Right cardiac atrium (tissue), 5 donors: ENCODE measurements around the gene NEAT1. TPM values are rescaled to one million over a fixed set of nuclear protein-coding genes. Genes with fewer than 3 reads are reported as not detected.

ENCODE experiments used
- ATAC-seq, 2 donors: fragments of 200-7000 bp; cut with Tn5 transposase; one replicate each; pipeline versions ENCODE4 v1.8.0 to v1.9.1; 2020; ENCODE audit warnings: moderate library complexity in 2 of 2, mild to moderate bottlenecking in 1 of 2
- DNase-seq, 3 donors: peaks; one replicate each; pipeline ENCODE4 v3.0.0-alpha.2; 2020
- H3K27ac ChIP-seq: one replicate; pipeline ENCODE4 v1.5.1; 2013; ENCODE audit warnings: mild to moderate bottlenecking, low read length, control low read depth, moderate library complexity
- H3K27me3 ChIP-seq: one replicate; pipeline ENCODE4 v1.6.1; 2013; ENCODE audit not compliant: control insufficient read depth, insufficient read depth
- H3K4me1 ChIP-seq: one replicate; pipeline ENCODE4 v1.6.1; 2013; ENCODE audit warnings: low read length; ENCODE audit not compliant: control insufficient read depth, insufficient read depth
- H3K4me3 ChIP-seq: one replicate; pipeline ENCODE4 v1.5.1; 2013; ENCODE audit warnings: low read length, control low read depth
- H3K9me3 ChIP-seq: one replicate; pipeline ENCODE4 v1.6.1; 2013; ENCODE audit warnings: low read length; ENCODE audit not compliant: control insufficient read depth
- whole genome bisulfite sequencing: extraction: QIAGEN DNeasy Blood & Tissue Kit; methylation state at CpG from one replicate; pipeline ENCODE4 v1.1.7; 2013; 5-methylcytosine and 5-hydroxymethylcytosine counted together
- intact Hi-C, 4 donors: fragments of 100-400 bp; cut with DNase I; formaldehyde crosslinking; loops; one replicate each; pipeline versions ENCODE4 v1.11.0 to v1.14.0; 2022 to 2023
- polyA plus RNA-seq: library from polyadenylated mRNA; stranded (reverse); fragments of 200-250 nt; gene quantifications from one replicate; pipeline ENCODE4 v1.2.3, GENCODE V29; 2013
- total RNA-seq, 4 donors: library from RNA; stranded (reverse); fragmentation: NEBNext Ultra II Directional; extraction: Animal tissue kit (Norgen Biotek cat#: 25700); gene quantifications; one replicate each; pipeline ENCODE4 v1.2.1, GENCODE V29; 2021
- donor health status: healthy with polysubstance abuse.
- donor health status: DM: no; HTN: yes; CAD: no.
- donor health status: DM: no; HTN: no; CAD: no.
- donor health status: DM: no; HTN: yes; CAD: no; lungs with severe emphysema.
- donor health status: DM: yes; HTN: yes; CAD: no.

Gene NEAT1
- total and polyA plus RNA-seq, 5 donors = 346 to 441 (median 440) TPM

GRCh38 chr11:65389294-65389980 is 33.2 kb upstream of the NEAT1 start:
- intact Hi-C loops = loop anchor here in 1 of 4 donors (10.0 kb wide), 1 partner anchor 125 kb away; no protein-coding TSS in a partner anchor
- DNase-seq (no peak), ATAC-seq (no peak)
- Histone ChIP-seq H3K27me3 (no peaks in the 10 kb centered on the region), H3K4me1 (peaks cover 9% of the 10 kb centered on the region), H3K9me3 (no peaks in the 10 kb centered on the region), H3K27ac (peak overlapping the region; percentile 90), H3K4me3 (no peak overlapping the region)
- 90% methylated on average over 20 of the region's 20 CpGs for WGBS

- Histone ChIP-seq H3K4me1 (peaks cover 9% of the 10 kb centered on the region), H3K9me3 (no peaks in the 10 kb centered on the region), H3K4me3 (no peak overlapping the region), H3K27me3 (no peaks in the 10 kb centered on the region), H3K27ac (peak overlapping the region; percentile 90)
- DNase-seq (no peak), ATAC-seq (peak in 1 of 2 donors; percentile 11)
- intact Hi-C loops = no loop called here
- 46% methylated on average over 21 of the region's 21 CpGs for WGBS
Measured at GRCh38 chr11:65390099-65390941, 32.3 kb upstream of the NEAT1 start.

GRCh38 chr11:65390996-65391395 is 31.6 kb upstream of the NEAT1 start:
- H3K27me3 ChIP-seq = no peaks in the 10 kb centered on the region
- 26% methylated on average over 9 of the region's 9 CpGs for WGBS
- H3K9me3 ChIP-seq = no peaks in the 10 kb centered on the region
- no peak for DNase-seq
- no peak overlapping the region for H3K4me3 ChIP-seq
- peaks cover 9% of the 10 kb centered on the region for H3K4me1 ChIP-seq
- intact Hi-C loops = no loop called here
- peak overlapping the region; percentile 90 for H3K27ac ChIP-seq
- peak; percentile 8 to 35 for ATAC-seq

- peaks cover 9% of the 10 kb centered on the region for H3K4me1 ChIP-seq
- H3K9me3 ChIP-seq = no peaks in the 10 kb centered on the region
- no peaks in the 10 kb centered on the region for H3K27me3 ChIP-seq
- ATAC-seq = no peak
- 85% methylated on average over 13 of the region's 13 CpGs for WGBS
- H3K4me3 ChIP-seq = no peak overlapping the region
- DNase-seq = no peak
- intact Hi-C loops = no loop called here
- H3K27ac ChIP-seq = no peak overlapping the region
Measured at GRCh38 chr11:65392186-65392829, 30.3 kb upstream of the NEAT1 start.

GRCh38 chr11:65392899-65393298 is 29.7 kb upstream of the NEAT1 start:
- WGBS = 81% methylated on average over 5 of the region's 5 CpGs
- no peak for ATAC-seq
- H3K4me1 ChIP-seq = peaks cover 9% of the 10 kb centered on the region

GRCh38 chr11:65393513-65394079 is 29.0 kb upstream of the NEAT1 start:
- H3K27me3 ChIP-seq = no peaks in the 10 kb centered on the region
- H3K27ac ChIP-seq = no peak overlapping the region
- no peak for DNase-seq
- H3K4me1 ChIP-seq = peaks cover 9% of the 10 kb centered on the region
- WGBS = 86% methylated on average over 17 of the region's 17 CpGs
- ATAC-seq = no peak
- no peak overlapping the region for H3K4me3 ChIP-seq
- intact Hi-C loops = no loop called here
- H3K9me3 ChIP-seq = no peaks in the 10 kb centered on the region

More at GRCh38 chr11:65392899-65393298, 29.7 kb upstream of the NEAT1 start:
- H3K9me3 ChIP-seq = no peaks in the 10 kb centered on the region
- no peak overlapping the region for H3K4me3 ChIP-seq
- intact Hi-C loops = no loop called here
- no peaks in the 10 kb centered on the region for H3K27me3 ChIP-seq
- H3K27ac ChIP-seq = no peak overlapping the region
- DNase-seq = no peak

- H3K4me1 ChIP-seq = peaks cover 9% of the 10 kb centered on the region
- ATAC-seq = no peak
- WGBS = 95% methylated on average over 20 of the region's 20 CpGs
- intact Hi-C loops = no loop called here
- H3K9me3 ChIP-seq = no peaks in the 10 kb centered on the region
- H3K4me3 ChIP-seq = no peak overlapping the region
- H3K27me3 ChIP-seq = no peaks in the 10 kb centered on the region
- no peak overlapping the region for H3K27ac ChIP-seq
- DNase-seq = no peak
Measured at GRCh38 chr11:65394125-65394536, 28.5 kb upstream of the NEAT1 start.

GRCh38 chr11:65395961-65396530 is 26.6 kb upstream of the NEAT1 start:
- no peak for DNase-seq
- Histone ChIP-seq H3K4me1 (no peaks in the 10 kb centered on the region), H3K4me3 (no peak overlapping the region), H3K27ac (no peak overlapping the region), H3K27me3 (no peaks in the 10 kb centered on the region), H3K9me3 (no peaks in the 10 kb centered on the region)
- ATAC-seq = no peak
- intact Hi-C loops = no loop called here
- 83% methylated on average over 15 of the region's 15 CpGs for WGBS

- WGBS = 92% methylated on average over 38 of the region's 38 CpGs
- ATAC-seq = no peak
- H3K27me3 ChIP-seq = no peaks in the 10 kb centered on the region
- DNase-seq = no peak
- no peaks in the 10 kb centered on the region for H3K4me1 ChIP-seq
- no peaks in the 10 kb centered on the region for H3K9me3 ChIP-seq
- H3K4me3 ChIP-seq = no peak overlapping the region
- H3K27ac ChIP-seq = no peak overlapping the region
- intact Hi-C loops = no loop called here
Measured at GRCh38 chr11:65396769-65397745, 25.5 kb upstream of the NEAT1 start.
